ENCODE data around the gene TAPT1. TPM values are rescaled to one million over a fixed set of nuclear protein-coding genes. Genes with fewer than 3 reads are reported as not detected.

TAPT1 gene
- polyA plus RNA-seq, 1 of the 3 experiments (the other 2 are of a cell fraction): 6.2 TPM

DNA sequence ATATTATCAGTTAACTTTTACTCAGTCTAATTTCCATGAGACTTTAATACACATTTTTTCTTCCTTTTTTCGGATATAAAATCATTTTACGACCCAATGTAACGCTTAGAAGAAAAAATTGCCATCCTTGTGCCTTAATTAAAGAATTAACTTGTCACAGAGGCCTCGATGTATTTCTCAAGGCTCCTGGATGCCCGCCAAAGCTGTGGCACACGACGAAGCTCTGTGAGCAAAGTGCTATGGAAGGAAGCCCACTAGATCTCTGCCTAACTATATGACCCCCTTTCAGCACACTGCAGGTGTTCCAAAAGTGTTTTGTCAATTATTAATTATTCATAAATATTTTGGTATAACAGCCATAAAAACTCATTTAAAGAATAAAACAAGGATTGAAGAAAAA is 54.4 kb downstream of the TAPT1 start:
- TF ChIP-seq SMC3 (IDR thresholded peaks at IDR 0.05; ENCODE audit: low read depth, low read length) (no peak), TCF12 (IDR thresholded peaks at IDR 0.05) (no peak), YY1 (IDR thresholded peaks at IDR 0.05; ENCODE audit: low read depth) (no peak), FOXJ3 (CRISPR knock-in tag; IDR thresholded peaks at IDR 0.05) (no peak), POLR2AphosphoS5 (IDR thresholded peaks at IDR 0.05; ENCODE audit: low read depth, low read length) (no peak), FOSL2 (IDR thresholded peaks at IDR 0.05; ENCODE audit: borderline replicate concordance, low read depth) (no peak), EP300 (IDR thresholded peaks at IDR 0.05; ENCODE audit: borderline replicate concordance in 1 of 2, low read depth in 1 of 2, low read length in 1 of 2) (no peak), MXI1 (IDR thresholded peaks at IDR 0.05; ENCODE audit: low read depth, low read length) (no peak), SIN3A (IDR thresholded peaks at IDR 0.05; ENCODE audit: borderline replicate concordance, low read depth, low read length) (no peak)
- TF ChIP-seq, protein P1, sequence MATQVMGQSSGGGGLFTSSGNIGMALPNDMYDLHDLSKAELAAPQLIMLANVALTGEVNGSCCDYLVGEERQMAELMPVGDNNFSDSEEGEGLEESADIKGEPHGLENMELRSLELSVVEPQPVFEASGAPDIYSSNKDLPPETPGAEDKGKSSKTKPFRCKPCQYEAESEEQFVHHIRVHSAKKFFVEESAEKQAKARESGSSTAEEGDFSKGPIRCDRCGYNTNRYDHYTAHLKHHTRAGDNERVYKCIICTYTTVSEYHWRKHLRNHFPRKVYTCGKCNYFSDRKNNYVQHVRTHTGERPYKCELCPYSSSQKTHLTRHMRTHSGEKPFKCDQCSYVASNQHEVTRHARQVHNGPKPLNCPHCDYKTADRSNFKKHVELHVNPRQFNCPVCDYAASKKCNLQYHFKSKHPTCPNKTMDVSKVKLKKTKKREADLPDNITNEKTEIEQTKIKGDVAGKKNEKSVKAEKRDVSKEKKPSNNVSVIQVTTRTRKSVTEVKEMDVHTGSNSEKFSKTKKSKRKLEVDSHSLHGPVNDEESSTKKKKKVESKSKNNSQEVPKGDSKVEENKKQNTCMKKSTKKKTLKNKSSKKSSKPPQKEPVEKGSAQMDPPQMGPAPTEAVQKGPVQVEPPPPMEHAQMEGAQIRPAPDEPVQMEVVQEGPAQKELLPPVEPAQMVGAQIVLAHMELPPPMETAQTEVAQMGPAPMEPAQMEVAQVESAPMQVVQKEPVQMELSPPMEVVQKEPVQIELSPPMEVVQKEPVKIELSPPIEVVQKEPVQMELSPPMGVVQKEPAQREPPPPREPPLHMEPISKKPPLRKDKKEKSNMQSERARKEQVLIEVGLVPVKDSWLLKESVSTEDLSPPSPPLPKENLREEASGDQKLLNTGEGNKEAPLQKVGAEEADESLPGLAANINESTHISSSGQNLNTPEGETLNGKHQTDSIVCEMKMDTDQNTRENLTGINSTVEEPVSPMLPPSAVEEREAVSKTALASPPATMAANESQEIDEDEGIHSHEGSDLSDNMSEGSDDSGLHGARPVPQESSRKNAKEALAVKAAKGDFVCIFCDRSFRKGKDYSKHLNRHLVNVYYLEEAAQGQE (IDR thresholded peaks at IDR 0.05; ENCODE audit: low read depth, low read length): no peak
- TF ChIP-seq, protein P2, sequence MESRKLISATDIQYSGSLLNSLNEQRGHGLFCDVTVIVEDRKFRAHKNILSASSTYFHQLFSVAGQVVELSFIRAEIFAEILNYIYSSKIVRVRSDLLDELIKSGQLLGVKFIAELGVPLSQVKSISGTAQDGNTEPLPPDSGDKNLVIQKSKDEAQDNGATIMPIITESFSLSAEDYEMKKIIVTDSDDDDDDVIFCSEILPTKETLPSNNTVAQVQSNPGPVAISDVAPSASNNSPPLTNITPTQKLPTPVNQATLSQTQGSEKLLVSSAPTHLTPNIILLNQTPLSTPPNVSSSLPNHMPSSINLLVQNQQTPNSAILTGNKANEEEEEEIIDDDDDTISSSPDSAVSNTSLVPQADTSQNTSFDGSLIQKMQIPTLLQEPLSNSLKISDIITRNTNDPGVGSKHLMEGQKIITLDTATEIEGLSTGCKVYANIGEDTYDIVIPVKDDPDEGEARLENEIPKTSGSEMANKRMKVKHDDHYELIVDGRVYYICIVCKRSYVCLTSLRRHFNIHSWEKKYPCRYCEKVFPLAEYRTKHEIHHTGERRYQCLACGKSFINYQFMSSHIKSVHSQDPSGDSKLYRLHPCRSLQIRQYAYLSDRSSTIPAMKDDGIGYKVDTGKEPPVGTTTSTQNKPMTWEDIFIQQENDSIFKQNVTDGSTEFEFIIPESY (IDR thresholded peaks at IDR 0.05; ENCODE audit: borderline replicate concordance, low read depth): no peak
- TF ChIP-seq, protein P3, sequence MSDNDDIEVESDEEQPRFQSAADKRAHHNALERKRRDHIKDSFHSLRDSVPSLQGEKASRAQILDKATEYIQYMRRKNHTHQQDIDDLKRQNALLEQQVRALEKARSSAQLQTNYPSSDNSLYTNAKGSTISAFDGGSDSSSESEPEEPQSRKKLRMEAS (IDR thresholded peaks at IDR 0.05; ENCODE audit: low read depth): no peak
- TF ChIP-seq, protein P4, sequence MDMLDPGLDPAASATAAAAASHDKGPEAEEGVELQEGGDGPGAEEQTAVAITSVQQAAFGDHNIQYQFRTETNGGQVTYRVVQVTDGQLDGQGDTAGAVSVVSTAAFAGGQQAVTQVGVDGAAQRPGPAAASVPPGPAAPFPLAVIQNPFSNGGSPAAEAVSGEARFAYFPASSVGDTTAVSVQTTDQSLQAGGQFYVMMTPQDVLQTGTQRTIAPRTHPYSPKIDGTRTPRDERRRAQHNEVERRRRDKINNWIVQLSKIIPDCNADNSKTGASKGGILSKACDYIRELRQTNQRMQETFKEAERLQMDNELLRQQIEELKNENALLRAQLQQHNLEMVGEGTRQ (IDR thresholded peaks at IDR 0.05; ENCODE audit: borderline replicate concordance, low read depth, low read length): no peak
- WGBS (ENCODE audit: low lambda C conversion rate): 87% methylated on average over 7 of the region's 7 CpGs
- Histone ChIP-seq H3K36me3 (replicated peaks in 1 of 2; ENCODE audit: control insufficient read depth in 1 of 2, insufficient read depth in 2 of 2, low read length in 1 of 2) (peaks cover 34 to 38% of the 10 kb centered on the region in 2 experiments), H3K4me3 (ENCODE audit: low read depth in 2 of 2, low read length in 1 of 2) (no peak overlapping the region), H3K9ac (no peak overlapping the region), H3K4me2 (no peak overlapping the region), H3F3A (replicated peaks; ENCODE audit: insufficient read depth) (no peaks in the 10 kb centered on the region), H3K9me2 (no peaks in the 10 kb centered on the region), H3K27me3 (ENCODE audit: insufficient read depth) (no peaks in the 10 kb centered on the region), H3K79me2 (ENCODE audit: insufficient read depth) (no peaks in the 10 kb centered on the region), H3K9me3 (no peaks in the 10 kb centered on the region), H4K20me1 (ENCODE audit: insufficient read depth) (no peaks in the 10 kb centered on the region), H2AFZ (ENCODE audit: low read depth) (no peak overlapping the region), H3K27ac (ENCODE audit: low read depth in 2 of 2, low read length in 1 of 2) (no peak overlapping the region), H3K4me1 (ENCODE audit: control insufficient read depth in 1 of 2, insufficient read depth in 2 of 2, low read depth in 1 of 2, low read length in 1 of 2) (no peaks in the 10 kb centered on the region)
- CTCF ChIA-PET: interaction anchor here (1.3 kb wide), 1 partner anchor 93 kb away, joined by 3 read pairs; no protein-coding TSS in a partner anchor
- POLR2A ChIA-PET: no interaction called here
- DNase-seq: no peak
